Measurements from ENCODE around the gene RAB44.

- TF ChIP-seq, protein P1, sequence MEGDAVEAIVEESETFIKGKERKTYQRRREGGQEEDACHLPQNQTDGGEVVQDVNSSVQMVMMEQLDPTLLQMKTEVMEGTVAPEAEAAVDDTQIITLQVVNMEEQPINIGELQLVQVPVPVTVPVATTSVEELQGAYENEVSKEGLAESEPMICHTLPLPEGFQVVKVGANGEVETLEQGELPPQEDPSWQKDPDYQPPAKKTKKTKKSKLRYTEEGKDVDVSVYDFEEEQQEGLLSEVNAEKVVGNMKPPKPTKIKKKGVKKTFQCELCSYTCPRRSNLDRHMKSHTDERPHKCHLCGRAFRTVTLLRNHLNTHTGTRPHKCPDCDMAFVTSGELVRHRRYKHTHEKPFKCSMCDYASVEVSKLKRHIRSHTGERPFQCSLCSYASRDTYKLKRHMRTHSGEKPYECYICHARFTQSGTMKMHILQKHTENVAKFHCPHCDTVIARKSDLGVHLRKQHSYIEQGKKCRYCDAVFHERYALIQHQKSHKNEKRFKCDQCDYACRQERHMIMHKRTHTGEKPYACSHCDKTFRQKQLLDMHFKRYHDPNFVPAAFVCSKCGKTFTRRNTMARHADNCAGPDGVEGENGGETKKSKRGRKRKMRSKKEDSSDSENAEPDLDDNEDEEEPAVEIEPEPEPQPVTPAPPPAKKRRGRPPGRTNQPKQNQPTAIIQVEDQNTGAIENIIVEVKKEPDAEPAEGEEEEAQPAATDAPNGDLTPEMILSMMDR (conservative IDR thresholded peaks at IDR 0.05 in 1 of 2, IDR thresholded peaks at IDR 0.05 in 1 of 2; ENCODE audit: extremely low read depth in 1 of 2, insufficient read depth in 1 of 2, low read depth in 1 of 2, low read length in 2 of 2): no peak
- TF ChIP-seq EZH2 (IDR thresholded peaks at IDR 0.05; ENCODE audit: borderline replicate concordance, low read length): no peak
These were observed 15.2 kb downstream of the RAB44 start for GRCh38 chr6:36712816-36713215.

Measured in mammary epithelial cell (primary cell).